HG03460 (cell line): ENCODE results near the gene AUTS2.
"Not testable (repeated sequence)": the region's sequence is repeated elsewhere in the genome, so short reads cannot be mapped to it uniquely, and the experiment has no call there.

Experiments
- ATAC-seq: cut with Tn5 transposase; IDR thresholded peaks from one replicate; pipeline ENCODE4 v1.9.1; 2021; ENCODE audit not compliant: unreplicated experiment

Gene AUTS2

DNA sequence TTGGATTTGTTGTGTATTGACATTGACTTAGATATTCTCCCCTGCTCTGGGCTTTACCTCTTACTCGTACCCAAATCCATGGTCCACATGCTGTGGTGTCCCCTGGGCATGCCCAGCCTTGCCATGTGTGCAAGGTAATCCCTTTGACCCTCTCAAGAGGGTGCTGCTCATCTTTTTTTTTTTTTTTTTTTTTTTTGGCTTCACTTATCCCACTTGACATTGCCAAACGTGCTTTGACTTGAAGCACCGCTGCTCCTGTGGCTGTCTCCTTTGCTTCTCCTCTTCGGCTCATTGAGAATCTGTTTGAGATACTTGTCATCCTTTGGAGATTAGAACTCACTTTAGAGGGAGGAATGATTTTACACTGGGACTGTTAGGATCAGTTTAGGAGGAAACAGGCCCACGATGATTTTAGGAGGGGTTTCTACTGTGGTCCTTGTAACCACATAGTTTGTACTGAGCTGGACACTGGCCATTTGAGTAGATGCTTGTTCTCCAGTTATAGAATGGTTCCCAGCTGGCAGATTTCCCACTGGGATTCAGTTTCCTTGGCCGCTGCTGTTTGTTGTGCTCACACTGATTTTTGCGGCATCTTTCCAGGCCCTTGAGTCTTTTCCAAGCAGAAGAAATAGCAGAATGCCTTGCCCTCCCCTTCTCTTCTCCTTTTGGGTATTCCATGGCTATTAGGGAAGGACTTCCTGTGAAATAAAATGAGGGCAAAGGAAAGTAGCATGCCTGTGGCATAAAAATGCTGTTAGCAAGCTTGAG, 184.8 kb downstream of the AUTS2 start:
- no peak for ATAC-seq

DNA sequence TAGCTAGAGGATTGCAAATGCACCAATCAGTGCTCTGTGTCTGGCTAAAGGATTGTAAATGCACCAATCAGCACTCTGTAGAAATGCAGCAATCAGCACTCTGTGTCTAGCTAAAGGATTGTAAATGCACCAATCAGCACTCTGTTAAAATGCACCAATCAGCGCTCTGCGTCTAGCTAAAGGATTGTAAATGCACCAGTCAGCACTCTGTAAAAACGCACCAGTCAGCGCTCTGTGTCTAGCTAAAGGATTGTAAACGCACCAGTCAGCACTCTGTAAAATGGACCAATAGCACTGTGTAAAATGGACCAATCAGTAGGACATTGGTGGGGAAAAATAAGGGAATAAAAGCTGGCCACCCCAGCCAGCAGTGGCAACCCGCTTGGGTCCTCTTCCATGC, 187.9 kb downstream of the AUTS2 start:
- ATAC-seq, result not testable (repeated sequence)

DNA sequence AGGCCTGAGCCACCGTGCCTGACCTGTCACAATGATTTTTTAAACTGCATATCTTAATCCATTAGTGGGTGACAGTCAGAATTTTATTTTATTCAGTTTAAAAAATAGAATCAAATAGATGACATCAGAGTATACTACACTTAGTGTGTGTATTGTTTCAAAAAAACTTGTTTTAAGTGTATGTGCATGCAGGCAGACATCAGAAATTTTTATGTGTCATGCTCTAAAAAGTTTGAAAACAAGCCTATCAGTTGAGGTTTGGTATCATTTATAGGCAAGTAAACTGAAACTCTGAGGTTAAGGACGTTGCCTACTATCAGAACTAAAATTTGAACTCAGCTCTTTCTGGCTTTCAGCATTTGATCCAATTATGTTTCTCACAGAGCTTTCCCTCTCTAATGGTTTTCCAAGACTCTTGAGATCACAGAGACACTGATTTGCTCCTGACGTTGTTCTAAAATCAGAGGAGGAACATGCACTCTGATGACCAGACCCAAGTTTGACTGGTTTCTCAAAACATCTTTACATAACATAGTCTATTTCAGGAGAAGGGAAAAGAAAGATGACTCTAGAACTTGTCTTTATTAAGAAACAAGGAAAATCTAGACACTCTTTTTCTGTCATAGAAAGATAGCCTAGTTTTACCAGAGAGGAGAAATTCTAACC, 188.6 kb downstream of the AUTS2 start:
- no peak for ATAC-seq

DNA sequence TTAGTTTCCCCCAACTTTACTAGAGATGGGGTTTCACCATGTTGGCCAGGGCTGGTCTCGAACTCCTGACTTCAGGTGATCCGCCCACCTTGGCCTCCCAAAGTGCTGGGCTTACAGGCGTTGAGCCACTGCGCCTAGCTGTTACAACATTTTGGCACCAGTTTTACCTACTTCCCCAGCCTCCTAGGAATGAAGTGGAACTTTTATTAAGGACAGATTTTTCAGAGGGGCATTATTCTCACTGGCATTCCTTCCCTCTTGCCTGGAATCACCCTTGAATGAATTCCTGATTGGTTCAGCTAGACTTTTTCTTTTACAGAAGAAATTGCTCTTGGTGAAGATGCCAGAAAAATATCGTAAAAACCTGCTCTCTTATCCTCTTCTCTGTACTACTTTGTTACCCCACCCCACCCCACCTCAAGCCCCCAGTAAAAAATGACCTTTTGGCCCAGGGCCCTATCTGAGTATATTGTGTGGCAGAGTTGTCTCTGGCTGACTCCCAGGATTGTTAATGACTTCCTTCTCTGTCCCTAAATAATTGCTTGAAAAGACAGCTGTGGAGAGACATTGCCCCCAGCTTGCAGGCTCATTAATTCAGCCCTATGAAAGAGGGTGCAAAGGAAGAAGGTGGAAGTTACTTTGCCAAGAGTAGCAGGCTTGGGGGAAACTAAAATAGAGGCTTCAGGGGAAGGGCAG, 189.6 kb downstream of the AUTS2 start:
- no peak for ATAC-seq

DNA sequence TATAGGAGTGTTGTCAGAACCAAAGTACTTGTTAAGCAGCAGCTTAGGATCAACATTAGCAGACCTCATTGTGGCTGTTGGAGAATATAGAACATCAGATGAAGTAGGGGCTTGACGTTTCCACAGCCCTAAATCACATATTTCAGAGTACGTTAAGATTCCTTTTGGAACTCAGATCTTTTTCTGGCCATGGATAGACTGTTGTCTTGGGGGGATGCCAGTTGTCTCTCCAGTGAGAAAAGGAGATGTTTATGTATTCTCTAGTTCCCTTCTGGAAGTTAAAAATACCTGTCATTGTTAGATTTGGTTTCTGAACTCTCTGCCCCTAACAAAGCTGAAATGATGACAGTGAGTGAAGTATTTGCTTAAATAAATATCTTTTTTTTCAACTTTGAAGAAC, 191.3 kb downstream of the AUTS2 start:
- no peak for ATAC-seq

DNA sequence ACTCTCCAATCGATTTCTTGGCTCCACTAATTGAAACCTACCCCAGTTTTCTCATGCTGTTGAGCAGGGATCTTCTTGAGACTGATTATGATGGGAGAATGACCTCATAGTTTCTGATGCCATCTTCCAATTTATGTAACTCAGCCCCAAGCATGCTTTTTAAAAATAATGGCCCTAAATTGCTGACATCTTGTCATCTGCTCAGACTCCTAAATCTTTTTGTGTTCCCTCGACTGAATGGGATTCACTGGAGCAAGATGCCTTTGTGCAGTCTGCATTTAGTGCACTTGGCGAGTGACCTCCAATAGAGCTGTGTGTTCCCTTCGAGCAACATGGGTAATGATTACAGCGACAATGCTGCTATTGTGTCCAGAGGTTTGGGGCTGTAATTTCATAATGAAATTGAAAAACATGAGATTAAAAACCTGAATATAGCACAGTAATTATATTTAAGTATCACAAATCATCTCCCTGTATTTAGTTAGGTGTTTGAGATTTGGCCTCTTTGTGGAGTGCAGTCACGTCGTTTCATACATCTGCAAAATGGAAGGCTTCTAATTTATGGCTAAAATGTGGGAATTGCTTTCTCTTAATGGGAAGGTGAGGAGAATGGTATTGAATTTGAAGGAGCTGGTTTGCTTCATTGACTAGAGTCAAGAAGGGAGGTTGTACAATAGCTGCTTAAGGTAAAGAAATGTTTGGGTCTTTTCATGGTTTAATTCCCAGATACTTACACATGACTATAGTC, 192.9 kb downstream of the AUTS2 start:
- ATAC-seq, result no peak

DNA sequence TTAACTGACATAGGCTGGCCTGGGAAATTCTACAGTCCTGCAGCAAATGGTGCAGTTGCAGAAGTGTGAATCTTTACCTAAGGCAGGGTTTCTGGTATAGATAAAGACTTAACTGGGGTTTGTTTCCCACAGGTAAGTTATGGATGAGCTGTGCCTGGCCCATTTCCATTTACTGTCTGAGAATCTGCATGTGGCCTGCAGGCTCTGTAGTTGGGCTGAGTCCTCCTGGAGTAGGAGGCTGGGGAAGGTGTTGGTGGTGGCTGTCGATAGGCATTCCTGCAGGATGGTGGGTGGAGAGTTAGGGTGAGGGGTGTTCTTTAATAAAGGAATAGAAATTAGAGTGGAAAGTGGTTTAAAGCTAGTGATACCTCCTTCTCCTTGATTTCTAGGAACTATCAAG, 193.5 kb downstream of the AUTS2 start:
- no peak for ATAC-seq

DNA sequence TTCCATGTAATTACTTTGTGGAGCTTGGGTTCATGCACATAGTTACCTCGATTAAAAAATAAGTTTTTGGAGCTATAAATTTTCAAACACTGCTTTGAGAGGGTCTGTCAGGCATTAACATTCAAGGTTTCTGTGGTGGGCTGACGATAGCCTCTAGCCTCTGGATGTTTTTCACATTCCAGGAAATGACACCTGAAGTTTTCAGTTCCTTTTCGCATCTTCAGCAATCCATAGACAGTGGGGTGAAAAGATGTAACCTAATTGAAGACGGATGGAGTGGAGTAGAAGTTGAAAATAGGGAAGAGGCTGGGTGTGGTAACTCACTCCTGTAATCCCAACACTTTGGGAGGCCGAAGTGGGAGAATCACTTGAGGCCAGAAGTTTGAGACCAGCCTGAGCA, 197.7 kb downstream of the AUTS2 start:
- no peak for ATAC-seq

DNA sequence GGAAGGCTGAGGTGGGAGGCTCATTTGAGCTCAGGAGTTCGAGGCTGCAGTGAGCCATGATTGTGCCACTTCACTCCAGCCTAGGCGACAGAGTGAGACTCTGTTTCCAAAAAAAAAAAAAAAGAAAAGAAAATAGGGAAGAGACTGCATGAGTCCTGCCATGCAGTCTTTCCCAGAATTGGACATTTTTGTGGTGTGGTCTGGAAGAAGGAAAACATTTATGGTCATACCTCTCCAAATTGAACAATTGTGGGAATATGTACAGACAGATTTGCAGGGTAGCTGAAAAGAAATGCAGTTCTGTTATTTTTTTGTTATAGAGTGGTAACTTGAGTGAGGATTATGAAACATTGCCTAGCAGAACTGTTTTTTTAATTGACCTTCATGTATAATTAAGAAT, 198.1 kb downstream of the AUTS2 start:
- no peak for ATAC-seq

DNA sequence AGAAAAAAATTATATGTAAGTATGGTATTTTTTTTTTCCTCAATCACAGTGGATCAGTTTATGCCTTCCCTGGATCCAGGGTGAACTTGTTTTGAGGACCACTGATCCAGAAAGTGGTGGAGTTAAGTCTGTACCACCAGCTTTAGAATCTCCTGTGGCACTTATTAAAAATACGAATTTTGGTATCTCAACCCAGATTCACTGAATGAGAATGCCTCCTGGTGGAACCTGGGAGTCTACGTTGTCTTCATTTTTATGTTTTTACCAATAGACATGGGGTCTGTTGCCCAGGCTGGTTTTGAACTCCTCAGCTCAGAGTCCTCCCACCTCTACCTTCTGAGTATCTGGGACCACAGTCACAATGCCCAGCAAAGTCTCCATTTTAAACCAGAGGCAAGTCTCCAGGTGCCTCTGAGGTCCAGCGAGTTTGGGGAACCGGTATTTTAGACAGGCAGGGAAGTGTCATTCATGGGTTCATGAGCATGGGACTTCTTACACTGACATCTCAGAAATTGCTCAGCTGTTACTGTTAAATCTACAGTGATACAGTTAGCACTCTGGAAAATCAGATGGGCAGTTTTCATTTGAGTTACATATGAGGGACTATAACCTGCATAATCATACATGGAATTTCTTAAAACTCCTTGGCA, 200.9 kb downstream of the AUTS2 start:
- ATAC-seq, result no peak

DNA sequence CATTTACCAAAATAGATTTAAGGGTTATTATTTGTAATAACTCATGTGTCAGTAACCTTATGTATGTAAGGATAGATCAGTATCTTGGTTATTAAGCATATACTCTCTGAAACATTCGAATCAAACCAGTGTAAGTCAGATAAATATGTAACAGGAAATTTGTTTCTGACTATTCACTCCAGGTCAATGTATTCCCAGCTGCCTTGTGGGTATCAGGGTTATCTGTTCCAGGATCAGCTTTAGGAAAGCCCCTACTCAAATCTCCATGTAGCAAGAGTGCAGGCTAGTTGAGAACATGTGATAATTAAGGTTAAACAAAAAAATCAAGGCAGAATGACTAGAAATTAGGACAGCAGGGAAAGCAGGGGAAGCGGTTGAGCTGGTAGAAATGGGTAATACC, 201.7 kb downstream of the AUTS2 start:
- no peak for ATAC-seq

DNA sequence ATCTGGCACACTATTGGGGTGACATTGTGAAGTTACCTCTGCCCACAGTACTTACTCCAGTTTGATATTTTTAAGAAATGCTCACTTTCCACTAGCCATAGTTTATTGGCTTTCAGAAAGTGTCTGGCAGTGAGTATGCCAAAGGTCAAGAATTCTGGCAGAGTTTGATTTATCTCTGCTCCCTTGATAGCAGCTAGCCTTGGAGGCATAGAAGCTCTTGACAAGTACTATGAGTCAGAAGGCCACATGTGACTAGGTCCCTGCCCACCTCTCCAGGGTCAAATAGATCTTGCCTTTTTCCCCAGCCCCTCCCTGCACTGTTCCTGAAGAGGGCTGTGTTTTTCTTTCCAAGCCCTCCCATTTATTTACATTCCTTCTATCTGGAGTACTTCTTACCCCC, 202.2 kb downstream of the AUTS2 start:
- no peak for ATAC-seq

DNA sequence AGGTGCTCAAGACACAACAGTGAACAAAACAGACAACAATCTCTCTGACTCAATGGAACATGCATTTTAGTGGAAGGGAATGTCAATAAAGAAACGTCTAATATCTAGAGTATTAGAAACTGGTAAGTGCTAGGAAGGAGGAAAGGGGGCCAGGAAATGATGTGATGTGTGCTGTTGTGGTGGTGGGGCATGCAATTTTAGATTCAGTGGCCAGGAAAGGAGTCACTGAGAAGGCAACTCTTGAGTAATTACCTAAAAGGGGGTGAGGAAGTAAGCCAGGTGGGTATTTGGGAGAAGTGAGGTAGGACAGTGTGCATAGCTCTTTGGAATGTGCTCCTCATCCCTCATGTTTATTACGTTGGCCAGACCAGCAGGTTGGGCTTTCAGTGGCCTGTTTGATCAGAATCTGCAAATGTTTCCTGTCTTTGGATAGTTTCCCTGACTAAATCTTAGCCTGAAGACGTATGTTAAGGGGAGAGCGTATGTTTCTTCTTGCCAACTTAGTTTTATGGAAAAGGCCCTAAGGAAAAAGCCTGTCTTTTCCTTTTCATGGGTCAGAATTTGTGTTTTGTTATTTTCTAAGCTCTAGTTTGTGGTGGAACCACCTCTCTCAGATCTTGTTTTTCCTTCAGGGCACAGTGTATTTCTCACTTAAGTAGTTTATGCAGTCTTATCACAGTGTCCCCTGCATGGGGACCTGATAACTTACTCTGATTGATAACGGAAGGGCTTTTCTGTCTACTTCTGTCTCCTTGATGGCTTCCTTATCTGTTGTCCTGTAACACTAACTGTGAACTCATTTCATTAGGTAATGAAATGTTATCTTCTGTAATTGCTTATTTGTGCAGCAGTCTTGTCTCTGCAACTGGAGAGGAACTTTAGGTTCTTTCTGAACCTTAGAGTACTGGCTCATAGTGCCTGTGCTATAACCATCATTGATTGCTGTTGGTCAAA, 203.7 kb downstream of the AUTS2 start:
- ATAC-seq, result no peak

DNA sequence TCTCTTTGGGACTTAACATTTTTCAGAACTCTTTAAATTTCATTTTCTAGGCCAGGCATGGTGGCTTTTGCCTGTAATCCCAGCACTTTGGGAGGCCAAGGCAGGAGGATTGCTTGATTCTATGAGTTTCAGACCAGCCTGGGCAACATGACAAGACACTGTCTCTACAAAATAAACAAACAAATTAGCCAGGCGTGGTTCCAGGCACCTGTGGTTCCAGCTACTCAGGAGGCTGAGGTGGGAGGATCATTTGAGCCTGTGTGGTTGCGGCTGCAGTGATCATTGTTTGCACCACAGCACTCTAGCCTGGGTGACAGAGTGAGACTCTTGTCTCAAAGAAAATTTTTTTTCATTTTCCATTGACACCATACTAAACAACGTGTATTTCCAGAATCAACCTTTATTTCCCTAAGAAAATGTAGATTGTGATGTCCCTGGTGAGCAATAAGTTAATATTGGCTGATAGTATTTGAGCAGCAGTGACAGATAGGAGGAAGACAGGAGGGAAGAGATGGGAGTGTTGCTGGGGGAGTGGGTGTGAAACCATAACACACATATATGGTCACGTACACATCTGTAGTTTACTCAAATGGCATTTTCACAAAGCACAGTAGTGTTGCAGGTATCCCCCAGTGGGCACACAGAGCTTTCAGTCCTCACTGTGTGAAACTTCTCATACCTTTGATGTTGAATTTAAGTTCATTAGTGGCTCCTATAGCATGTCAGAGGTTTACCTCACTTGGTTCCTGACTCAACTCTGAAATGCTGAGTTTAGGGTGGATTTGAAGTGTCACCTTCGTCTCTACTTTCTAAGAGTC, 205.6 kb downstream of the AUTS2 start:
- peak; percentile 92 for ATAC-seq

DNA sequence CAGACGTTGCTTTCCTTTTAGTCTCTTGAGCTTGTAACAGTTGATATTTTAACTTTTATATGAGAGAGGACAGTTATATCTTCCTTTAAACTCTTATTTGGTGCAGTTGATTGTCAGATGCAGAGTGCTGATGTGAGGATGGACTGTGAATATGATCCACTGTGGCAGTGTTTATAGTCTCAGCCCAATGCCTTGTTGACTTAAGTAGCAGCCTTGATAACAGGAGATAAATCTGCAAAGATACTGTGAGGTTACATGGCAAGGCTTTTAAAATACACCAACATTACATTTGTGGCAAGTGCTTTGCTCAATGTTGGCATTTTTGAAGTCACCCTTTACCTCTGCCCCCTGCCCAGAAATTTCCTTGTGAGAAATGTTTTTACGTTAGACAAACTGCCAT, 206.7 kb downstream of the AUTS2 start:
- no peak for ATAC-seq

DNA sequence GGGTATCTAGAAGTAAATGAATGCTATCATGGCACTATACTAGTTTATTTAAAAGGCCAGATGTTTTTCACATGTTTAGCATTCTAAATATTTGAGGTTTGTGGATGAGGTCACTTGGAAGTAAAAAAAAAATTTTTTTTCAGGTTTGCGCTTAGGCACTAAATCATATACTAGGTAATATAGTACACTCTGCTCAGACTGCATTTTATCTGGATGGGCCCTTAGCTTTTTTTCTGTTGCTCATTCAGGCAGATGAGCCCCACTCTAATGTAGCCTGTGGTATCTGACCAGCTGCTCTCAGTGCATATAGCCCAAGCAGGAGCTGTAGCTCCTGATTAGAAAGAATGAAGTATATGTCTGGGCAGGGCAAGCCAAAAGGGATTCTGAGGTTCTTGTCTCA, 210.1 kb downstream of the AUTS2 start:
- ATAC-seq, result no peak

DNA sequence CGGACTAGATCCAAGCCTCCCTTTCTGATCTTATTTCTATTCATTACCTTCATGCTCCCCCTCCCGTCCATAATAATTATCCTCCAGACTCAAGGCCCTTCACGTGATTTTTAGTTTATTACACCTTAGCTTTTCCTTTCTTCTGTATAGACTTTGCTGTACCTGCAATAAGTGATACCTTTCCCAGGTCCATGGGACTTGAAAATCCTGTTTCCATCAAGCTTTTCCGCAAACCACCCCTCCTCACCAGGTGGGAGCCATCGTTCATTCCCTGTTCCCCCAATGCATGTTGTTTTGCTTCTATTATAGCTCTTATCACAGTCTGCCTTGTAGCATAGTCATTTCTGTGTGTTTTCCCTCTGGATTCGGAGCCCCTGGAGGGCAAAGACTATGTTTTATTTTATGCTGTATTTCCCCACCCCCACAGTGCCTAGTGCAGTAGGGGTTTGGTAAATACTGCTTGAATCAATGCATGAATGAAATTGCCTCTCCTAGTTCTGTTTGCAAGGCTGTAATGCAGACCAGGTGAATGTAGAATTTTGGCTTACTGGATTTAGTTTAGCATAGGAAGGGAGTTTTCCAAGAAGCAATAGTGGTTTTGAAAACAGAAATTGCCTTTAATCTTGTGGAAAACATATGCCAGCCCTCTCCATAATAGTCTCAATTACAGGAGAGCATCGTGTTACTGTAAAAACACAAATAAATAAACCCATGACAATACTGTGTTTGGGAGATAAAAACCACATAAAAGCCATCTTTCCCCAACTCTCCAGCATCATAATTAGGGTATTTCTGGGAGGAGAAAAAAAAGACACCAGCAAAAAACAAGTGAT, 213.4 kb downstream of the AUTS2 start:
- no peak for ATAC-seq

DNA sequence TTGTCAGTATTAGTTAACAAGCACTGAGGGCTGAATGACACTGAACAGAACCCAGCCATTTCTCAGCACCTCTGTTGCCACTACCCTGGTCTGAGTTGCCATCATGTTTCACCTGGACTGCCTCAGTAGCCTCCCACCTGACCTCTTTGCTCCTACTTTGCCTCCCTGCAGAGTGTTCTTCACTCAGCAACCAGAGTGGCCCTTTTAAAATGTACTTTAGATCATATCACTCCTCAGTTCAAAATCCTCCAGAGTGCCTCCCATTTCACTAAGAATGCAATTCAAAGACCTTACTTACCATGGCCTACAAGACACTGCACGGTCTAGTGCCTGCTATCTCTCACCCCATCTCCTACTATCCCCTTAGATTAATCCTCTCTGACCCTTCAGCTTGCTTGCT, 214.5 kb downstream of the AUTS2 start:
- no peak for ATAC-seq
